MM.1S (cell line): Measurements from ENCODE around the gene NARF.

ENCODE experiments used
- DNase-seq: peaks from one replicate; pipeline ENCODE4 v3.0.0-alpha.2; 2015
- H2AFZ ChIP-seq: fragments of 300-600 bp; sonication (generic); 2 replicates; pipeline ENCODE4 v1.6.0; 2016; ENCODE audit warnings: antibody characterized with exemption, low read length
- H3F3A ChIP-seq: fragments of 300-600 bp; sonication (generic); 2 replicates; pipeline ENCODE4 v1.6.1; 2016; ENCODE audit warnings: mild to moderate bottlenecking, antibody characterized with exemption, low read length, moderate library complexity, mixed read lengths; ENCODE audit not compliant: insufficient read depth
- H3K27ac ChIP-seq: fragments of 300-600 bp; sonication (generic); 2 replicates; pipeline ENCODE4 v1.5.1; 2016; ENCODE audit warnings: mild to moderate bottlenecking, low read length
- H3K27me3 ChIP-seq: fragments of 300-600 bp; sonication (generic); replicated peaks from 2 replicates; pipeline ENCODE4 v1.6.0; 2016; ENCODE audit warnings: low read length; ENCODE audit not compliant: insufficient read depth
- H3K36me3 ChIP-seq: fragments of 300-600 bp; sonication (generic); replicated peaks from 2 replicates; pipeline ENCODE4 v1.6.1; 2016; ENCODE audit warnings: mild to moderate bottlenecking, low read length, mixed read lengths; ENCODE audit not compliant: insufficient read depth
- H3K4me1 ChIP-seq: fragments of 300-600 bp; sonication (generic); 2 replicates; pipeline ENCODE4 v1.6.1; 2016; ENCODE audit warnings: low read length, mixed read lengths
- H3K4me2 ChIP-seq: fragments of 300-600 bp; sonication (generic); 2 replicates; pipeline ENCODE4 v1.6.0; 2016; ENCODE audit warnings: low read depth, low read length
- H3K4me3 ChIP-seq: fragments of 300-600 bp; sonication (generic); 2 replicates; pipeline ENCODE4 v1.5.1; 2016; ENCODE audit warnings: low read length, mixed read lengths
- H3K79me2 ChIP-seq: fragments of 300-600 bp; sonication (generic); 2 replicates; pipeline ENCODE4 v1.6.1; 2016; ENCODE audit warnings: mixed run types, low read length, mixed read lengths
- H3K9ac ChIP-seq: fragments of 300-600 bp; sonication (generic); 2 replicates; pipeline ENCODE4 v1.6.1; 2016; ENCODE audit warnings: low read length, mixed read lengths
- H3K9me2 ChIP-seq: fragments of 300-600 bp; sonication (generic); replicated peaks from 2 replicates; pipeline ENCODE4 v1.6.1; 2016; ENCODE audit warnings: mild to moderate bottlenecking, low read length, mixed read lengths; ENCODE audit not compliant: insufficient read depth
- H3K9me3 ChIP-seq: fragments of 300-600 bp; sonication (generic); replicated peaks from 2 replicates; pipeline ENCODE4 v1.6.1; 2016; ENCODE audit warnings: mild to moderate bottlenecking, low read length, mixed read lengths; ENCODE audit not compliant: insufficient read depth
- H4K20me1 ChIP-seq: fragments of 300-600 bp; sonication (generic); 2 replicates; pipeline ENCODE4 v1.6.1; 2016; ENCODE audit warnings: mild to moderate bottlenecking, low read length, moderate library complexity, mixed read lengths; ENCODE audit not compliant: insufficient read depth
- EZH2 ChIP-seq: fragments of 300-600 bp; sonication (generic); optimal IDR thresholded peaks from 2 replicates; pipeline ENCODE3; 2017; ENCODE audit warnings: low read depth, mild to moderate bottlenecking, antibody characterized with exemption, low read length, mixed read lengths
- EZH2phosphoT487 ChIP-seq: fragments of 300-600 bp; sonication (generic); IDR thresholded peaks from 2 replicates; pipeline ENCODE4 v1.6.1; 2018; ENCODE audit warnings: antibody characterized with exemption, low read length
- TF ChIP-seq, protein P1 (sequence below): fragments of 300-600 bp; sonication (generic); IDR thresholded peaks from 2 replicates; pipeline ENCODE4 v1.5.1; 2016; ENCODE audit warnings: antibody characterized with exemption, low read length, mixed read lengths

The NARF gene

DNA sequence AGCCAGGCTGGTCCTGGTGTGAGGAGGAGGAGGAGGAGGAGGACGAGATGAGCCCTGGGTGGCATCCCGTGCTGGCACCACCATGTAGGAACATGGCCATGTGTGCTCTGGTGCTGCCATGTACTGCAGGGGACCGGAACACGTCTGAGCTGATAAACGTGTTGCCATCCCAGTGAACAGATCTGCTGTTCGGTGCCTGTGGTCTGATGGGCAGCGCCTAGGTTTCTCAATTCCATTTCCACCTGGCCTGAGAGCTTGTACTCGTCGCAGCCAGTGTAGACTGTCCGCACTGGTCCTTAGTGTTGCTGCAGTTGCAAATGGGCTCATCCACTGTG, 32.6 kb downstream of the NARF start:
- Histone ChIP-seq H4K20me1 (no peaks in the 10 kb centered on the region), H2AFZ (no peak overlapping the region), H3K9me2 (no peaks in the 10 kb centered on the region), H3K79me2 (no peaks in the 10 kb centered on the region), H3K4me1 (peaks cover 35% of the 10 kb centered on the region), H3F3A (peaks cover 39% of the 10 kb centered on the region), H3K27me3 (no peaks in the 10 kb centered on the region), H3K4me2 (no peak overlapping the region), H3K27ac (peak overlapping the region; percentile 60; the same call in 1 of the 2 replicates), H3K9me3 (no peaks in the 10 kb centered on the region), H3K9ac (no peak overlapping the region), H3K4me3 (no peak overlapping the region), H3K36me3 (0 out of 2 replicates have a peak, but pooled peaks cover 2% of the 10 kb centered on the region)
- TF ChIP-seq, protein P1, sequence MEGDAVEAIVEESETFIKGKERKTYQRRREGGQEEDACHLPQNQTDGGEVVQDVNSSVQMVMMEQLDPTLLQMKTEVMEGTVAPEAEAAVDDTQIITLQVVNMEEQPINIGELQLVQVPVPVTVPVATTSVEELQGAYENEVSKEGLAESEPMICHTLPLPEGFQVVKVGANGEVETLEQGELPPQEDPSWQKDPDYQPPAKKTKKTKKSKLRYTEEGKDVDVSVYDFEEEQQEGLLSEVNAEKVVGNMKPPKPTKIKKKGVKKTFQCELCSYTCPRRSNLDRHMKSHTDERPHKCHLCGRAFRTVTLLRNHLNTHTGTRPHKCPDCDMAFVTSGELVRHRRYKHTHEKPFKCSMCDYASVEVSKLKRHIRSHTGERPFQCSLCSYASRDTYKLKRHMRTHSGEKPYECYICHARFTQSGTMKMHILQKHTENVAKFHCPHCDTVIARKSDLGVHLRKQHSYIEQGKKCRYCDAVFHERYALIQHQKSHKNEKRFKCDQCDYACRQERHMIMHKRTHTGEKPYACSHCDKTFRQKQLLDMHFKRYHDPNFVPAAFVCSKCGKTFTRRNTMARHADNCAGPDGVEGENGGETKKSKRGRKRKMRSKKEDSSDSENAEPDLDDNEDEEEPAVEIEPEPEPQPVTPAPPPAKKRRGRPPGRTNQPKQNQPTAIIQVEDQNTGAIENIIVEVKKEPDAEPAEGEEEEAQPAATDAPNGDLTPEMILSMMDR: no peak
- no peak for TF ChIP-seq EZH2
- TF ChIP-seq EZH2phosphoT487: no peak
- no peak for DNase-seq

DNA sequence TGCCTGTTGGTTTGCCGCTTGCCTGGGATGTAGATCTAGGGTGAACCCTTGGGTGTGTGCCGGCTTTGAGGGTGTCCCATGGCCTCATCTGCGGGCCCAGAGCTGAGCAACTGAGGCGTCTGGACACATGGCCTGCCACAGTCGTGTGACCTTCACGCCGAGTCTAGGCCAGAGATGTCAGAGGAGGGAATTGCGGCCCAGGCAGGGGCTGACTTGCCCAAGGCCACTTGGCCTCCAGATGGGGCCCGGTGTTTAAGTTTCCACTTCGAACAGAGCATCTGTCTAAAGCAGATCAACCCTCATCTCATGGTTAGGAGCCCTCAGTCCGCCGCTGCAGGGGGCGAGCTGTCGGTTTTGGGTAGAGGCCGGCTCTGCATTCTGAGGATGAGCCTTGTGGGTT, 33.0 kb downstream of the NARF start:
- Histone ChIP-seq H3K36me3 (0 out of 2 replicates have a peak, but pooled peaks cover 2% of the 10 kb centered on the region), H3K27ac (no peak overlapping the region), H3K79me2 (no peaks in the 10 kb centered on the region), H2AFZ (no peak overlapping the region), H3K4me3 (no peak overlapping the region), H3F3A (peaks cover 43% of the 10 kb centered on the region), H3K4me1 (peaks cover 37% of the 10 kb centered on the region), H3K9me2 (no peaks in the 10 kb centered on the region), H3K9ac (no peak overlapping the region), H4K20me1 (no peaks in the 10 kb centered on the region), H3K4me2 (no peak overlapping the region), H3K27me3 (no peaks in the 10 kb centered on the region), H3K9me3 (no peaks in the 10 kb centered on the region)
- no peak for TF ChIP-seq EZH2phosphoT487
- TF ChIP-seq, protein P1: no peak
- TF ChIP-seq EZH2: no peak
- no peak for DNase-seq

DNA sequence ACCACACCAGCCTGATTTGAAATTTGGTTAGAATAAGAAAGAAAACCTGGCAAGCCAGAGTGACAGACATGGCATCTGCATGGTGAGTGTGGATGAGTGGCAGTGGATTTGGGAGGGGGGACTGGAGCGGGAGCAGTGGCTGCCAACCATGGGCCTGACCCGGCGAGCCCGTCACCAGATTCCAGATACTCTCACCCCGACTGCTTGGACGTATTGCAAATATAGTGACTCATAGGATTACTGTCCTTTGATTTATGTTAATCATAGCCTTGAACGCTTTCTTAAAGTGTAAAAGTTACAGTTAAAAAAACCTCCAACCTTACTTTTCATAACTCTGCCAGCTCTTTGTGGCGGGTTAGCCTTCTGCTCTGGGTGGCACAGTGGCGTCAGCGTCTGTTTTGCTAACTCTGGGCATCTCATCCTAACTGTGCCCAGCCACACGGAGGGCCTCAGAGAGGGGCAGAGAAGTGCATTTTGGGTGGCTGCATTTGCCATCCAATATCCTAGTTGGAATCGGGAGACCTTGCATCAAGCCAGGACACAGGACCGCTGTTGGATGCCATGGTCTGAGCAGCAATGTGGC, 34.2 kb downstream of the NARF start:
- H3K4me1 ChIP-seq: peaks cover 43% of the 10 kb centered on the region

More for the DNA sequence above, 34.2 kb downstream of the NARF start:
- Histone ChIP-seq H3K9me3 (no peaks in the 10 kb centered on the region), H3K36me3 (0 out of 2 replicates have a peak, but pooled peaks cover 2% of the 10 kb centered on the region), H3K9me2 (no peaks in the 10 kb centered on the region), H2AFZ (no peak overlapping the region), H3K4me3 (no peak overlapping the region), H3K79me2 (no peaks in the 10 kb centered on the region), H4K20me1 (no peaks in the 10 kb centered on the region), H3K27ac (no peak overlapping the region), H3K27me3 (no peaks in the 10 kb centered on the region), H3K4me2 (no peak overlapping the region), H3F3A (peaks cover 48% of the 10 kb centered on the region), H3K9ac (no peak overlapping the region)
- TF ChIP-seq, protein P1: no peak
- DNase-seq: no peak
